Endothelial cell of umbilical vein (primary cell): ENCODE results near the gene OR2A5.

Source experiments
- EZH2 ChIP-seq: IDR thresholded peaks from 2 replicates; pipeline ENCODE4 v1.6.1; 2012; ENCODE audit warnings: borderline replicate concordance, low read depth, mild to moderate bottlenecking, moderate library complexity, low read length, inconsistent platforms; ENCODE audit not compliant: severe bottlenecking
- FOS ChIP-seq: IDR thresholded peaks from 2 replicates; pipeline ENCODE4 v1.6.1; 2011; ENCODE audit warnings: mild to moderate bottlenecking, low read length, moderate library complexity, borderline replicate concordance; ENCODE audit not compliant: insufficient read depth
- GATA2 ChIP-seq: IDR thresholded peaks from 2 replicates; pipeline ENCODE4 v1.7.0; 2011; ENCODE audit warnings: low read depth, mild to moderate bottlenecking, moderate library complexity, mixed read lengths, low read length; ENCODE audit not compliant: insufficient read length, insufficient read depth
- POLR2A ChIP-seq: IDR thresholded peaks from 2 replicates; pipeline ENCODE4 v1.6.1; 2012; ENCODE audit warnings: low read depth, mild to moderate bottlenecking, control low read depth, low read length
- POLR2AphosphoS5 ChIP-seq: IDR thresholded peaks from 2 replicates; pipeline ENCODE4 v1.6.1; 2012; ENCODE audit warnings: low read depth, mild to moderate bottlenecking, control low read depth, low read length, moderate library complexity; ENCODE audit not compliant: insufficient read depth
- TF ChIP-seq, protein P1 (sequence below), 2 donors: IDR thresholded peaks; 1 replicate in 1 of 2; 2 replicates in 1 of 2; pipeline ENCODE4 v1.5.1; 2011; ENCODE audit warnings: low read length in 2 of 2, mild to moderate bottlenecking in 2 of 2, moderate library complexity in 2 of 2, control low read depth in 1 of 2, inconsistent platforms in 1 of 2, low read depth in 1 of 2; ENCODE audit not compliant: insufficient read depth in 1 of 2; ENCODE audit errors: extremely low read depth in 1 of 2
- TF ChIP-seq, protein P2 (sequence below): IDR thresholded peaks from 2 replicates; pipeline ENCODE4 v1.6.1; 2011; ENCODE audit not compliant: insufficient read depth, insufficient read length

DNA sequence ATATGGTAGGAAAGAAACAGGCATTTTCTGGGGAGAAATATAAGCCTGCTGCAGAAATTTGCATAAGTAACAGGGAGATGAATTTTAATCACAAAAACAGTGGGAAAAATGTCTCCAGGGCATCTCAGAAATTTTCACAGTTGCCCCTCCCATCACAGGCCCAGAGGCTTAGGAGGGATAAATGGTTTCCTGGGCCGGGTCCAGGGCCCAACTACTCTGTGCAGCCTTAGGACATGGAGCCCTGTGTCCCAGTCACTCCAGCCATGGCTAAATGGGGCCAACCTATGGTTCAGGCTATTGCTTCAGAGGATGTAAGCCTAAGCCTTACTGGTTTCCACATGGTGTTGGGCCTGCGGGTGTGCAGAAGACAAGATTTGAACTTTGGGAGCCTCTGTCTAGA lies 39.4 kb upstream of the OR2A5 start:
- TF ChIP-seq, protein P1, sequence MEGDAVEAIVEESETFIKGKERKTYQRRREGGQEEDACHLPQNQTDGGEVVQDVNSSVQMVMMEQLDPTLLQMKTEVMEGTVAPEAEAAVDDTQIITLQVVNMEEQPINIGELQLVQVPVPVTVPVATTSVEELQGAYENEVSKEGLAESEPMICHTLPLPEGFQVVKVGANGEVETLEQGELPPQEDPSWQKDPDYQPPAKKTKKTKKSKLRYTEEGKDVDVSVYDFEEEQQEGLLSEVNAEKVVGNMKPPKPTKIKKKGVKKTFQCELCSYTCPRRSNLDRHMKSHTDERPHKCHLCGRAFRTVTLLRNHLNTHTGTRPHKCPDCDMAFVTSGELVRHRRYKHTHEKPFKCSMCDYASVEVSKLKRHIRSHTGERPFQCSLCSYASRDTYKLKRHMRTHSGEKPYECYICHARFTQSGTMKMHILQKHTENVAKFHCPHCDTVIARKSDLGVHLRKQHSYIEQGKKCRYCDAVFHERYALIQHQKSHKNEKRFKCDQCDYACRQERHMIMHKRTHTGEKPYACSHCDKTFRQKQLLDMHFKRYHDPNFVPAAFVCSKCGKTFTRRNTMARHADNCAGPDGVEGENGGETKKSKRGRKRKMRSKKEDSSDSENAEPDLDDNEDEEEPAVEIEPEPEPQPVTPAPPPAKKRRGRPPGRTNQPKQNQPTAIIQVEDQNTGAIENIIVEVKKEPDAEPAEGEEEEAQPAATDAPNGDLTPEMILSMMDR (IDR thresholded peaks at IDR 0.05; ENCODE audit: extremely low read depth in 1 of 2, insufficient read depth in 1 of 2, low read depth in 1 of 2, low read length in 2 of 2), result no peak
- no peak for TF ChIP-seq EZH2
- TF ChIP-seq POLR2AphosphoS5, result no peak
- TF ChIP-seq POLR2A, result no peak
- TF ChIP-seq, protein P2, sequence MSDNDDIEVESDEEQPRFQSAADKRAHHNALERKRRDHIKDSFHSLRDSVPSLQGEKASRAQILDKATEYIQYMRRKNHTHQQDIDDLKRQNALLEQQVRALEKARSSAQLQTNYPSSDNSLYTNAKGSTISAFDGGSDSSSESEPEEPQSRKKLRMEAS, result no peak
- no peak for TF ChIP-seq GATA2
- TF ChIP-seq FOS, result no peak
